Esophagus squamous epithelium (tissue), 4 donors: ENCODE results near the gene OAT.

Experiments
- CTCF ChIP-seq, 6 experiments: fragments of 450-650 bp in 4 of 6; fragments of 200-600 bp in 2 of 6; sonication (generic) in 2 of 6; IDR thresholded peaks; one replicate each; pipeline ENCODE4 v1.5.1; 2016 to 2019; ENCODE audit warnings: antibody characterized with exemption in 6 of 6, mild to moderate bottlenecking in 4 of 6, moderate library complexity in 4 of 6
- POLR2A ChIP-seq, 4 donors: fragments of 450-650 bp; IDR thresholded peaks; one replicate each; pipeline ENCODE4 v1.6.1; 2017; ENCODE audit warnings: antibody characterized with exemption in 4 of 4, mild to moderate bottlenecking in 4 of 4, moderate library complexity in 3 of 4

GRCh38 chr10:124370426-124370825, 48.3 kb downstream of the OAT start:
- TF ChIP-seq POLR2A (IDR thresholded peaks at IDR 0.05) = no peak
- no peak for TF ChIP-seq CTCF (IDR thresholded peaks at IDR 0.05)
